GM21526 (cell line): ENCODE data around the gene CNTN4.
A peak's percentile ranks its signal among the peaks of the same experiment; 100 is the strongest.

Source experiments
- ATAC-seq: cut with Tn5 transposase; IDR thresholded peaks from one replicate; pipeline ENCODE4 v1.9.1; 2021; ENCODE audit warnings: moderate library complexity; ENCODE audit not compliant: unreplicated experiment, low FRiP score

Gene CNTN4

DNA sequence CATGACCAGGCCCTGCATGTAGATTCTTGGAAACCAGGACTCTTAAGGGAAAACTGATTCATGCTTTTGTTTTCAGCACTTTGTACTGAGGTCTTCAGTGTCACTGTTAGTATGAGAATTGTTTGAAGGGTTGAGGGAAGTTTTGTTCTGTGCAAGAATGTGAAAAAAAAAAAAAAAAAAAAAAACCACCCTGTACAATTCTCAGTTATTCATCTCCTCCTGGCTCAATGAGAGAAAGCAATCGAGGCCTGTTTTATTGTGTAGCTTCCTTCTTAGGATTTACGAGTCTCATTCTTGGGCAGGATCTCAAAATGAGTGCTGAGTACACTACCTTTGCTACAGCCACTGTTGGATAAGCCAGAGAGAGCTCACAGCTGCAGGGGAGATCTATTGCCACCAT lies 469.5 kb downstream of the CNTN4 start:
- no peak for ATAC-seq

DNA sequence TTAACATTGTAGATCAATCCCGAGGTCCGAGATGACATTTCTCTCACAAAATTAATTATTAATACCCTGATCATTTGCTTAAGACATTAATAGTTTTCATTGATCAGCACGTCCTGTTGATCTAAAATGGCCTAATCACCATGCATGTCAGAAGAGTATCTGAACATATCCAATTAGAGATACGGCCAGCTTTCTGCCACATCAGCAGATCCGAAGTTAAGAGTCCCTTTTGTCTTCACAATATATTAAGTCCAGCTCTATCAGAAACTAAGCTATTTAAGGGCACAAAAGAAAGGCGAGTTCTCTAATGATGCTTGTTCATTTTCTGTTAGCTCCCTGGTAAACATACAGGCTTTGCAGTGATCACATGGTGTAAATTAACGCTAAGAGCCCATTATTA lies 470.3 kb downstream of the CNTN4 start:
- no peak for ATAC-seq

DNA sequence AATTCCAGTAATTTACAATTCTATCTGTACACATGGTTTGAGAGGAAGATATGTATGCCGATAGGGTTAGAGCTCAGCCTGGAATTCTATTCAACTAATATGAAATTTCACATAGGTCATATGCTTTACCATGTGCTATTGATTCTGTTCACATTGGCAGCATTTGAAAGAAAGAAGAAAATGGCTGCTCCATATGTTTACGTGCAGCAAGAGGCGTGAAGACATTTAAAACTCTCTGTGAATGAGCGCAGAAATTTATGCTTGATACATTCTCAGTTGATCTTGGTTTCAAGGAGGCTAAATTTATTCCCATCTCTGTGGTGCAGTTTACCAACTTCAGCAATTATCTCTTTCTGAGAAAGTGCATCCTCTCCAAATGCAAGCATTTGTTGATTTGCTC lies 478.9 kb downstream of the CNTN4 start:
- no peak for ATAC-seq

DNA sequence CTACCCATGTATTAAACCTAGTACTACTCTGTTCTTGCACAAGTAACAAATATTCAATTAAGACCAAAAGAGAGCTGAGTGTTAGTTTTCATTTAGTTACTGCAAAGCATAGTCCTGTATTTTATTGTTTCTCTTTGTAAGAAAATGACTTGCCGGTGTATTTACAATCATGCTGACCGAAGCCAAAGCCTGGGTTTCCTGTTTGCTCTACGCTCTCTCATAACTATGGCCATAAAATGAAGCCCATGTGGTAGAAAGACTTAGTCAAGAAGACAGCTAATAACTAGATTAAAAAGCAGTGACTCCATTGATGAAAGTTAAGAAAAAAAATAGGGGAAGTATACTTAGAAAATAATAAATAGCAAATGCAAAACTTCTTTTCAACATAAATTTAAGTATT lies 479.9 kb downstream of the CNTN4 start:
- ATAC-seq, result no peak

DNA sequence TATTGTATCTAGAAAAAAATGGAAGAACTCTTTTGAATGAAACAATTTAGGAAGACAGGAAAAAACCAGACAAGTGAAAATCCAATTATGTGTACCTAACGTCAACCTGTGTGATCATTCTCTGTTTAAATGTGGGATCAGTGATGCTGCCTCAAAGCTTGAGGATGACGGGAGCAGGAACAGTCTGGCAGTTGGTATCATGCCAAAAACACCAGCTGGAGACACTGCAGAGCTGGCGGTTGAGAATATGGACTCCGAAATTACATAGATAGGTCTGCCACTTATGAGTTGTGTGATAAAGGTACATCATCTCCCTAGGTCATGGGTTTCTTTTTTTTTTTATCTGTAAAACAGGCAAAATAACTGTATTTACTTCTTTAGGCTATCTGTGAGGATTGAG lies 480.5 kb downstream of the CNTN4 start:
- ATAC-seq, result no peak

DNA sequence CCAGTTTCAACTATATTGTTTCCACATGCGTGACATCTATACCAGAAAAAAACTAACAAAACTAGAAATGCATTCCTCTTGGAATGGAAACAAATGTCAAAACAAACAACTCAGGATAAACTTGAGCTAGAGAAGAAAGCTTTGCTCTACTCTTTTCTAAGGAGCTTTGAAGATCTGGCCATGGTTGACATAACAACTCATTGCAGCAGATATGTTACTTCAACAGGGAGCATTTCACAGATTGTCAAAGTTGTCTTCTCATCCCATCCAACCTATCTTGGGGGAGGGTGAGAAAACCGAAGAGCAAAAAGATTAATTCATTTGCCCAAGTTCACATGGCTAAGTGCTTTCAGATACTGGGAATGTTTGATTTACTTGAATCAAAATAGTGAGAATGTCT lies 484.4 kb downstream of the CNTN4 start:
- ATAC-seq, result no peak

DNA sequence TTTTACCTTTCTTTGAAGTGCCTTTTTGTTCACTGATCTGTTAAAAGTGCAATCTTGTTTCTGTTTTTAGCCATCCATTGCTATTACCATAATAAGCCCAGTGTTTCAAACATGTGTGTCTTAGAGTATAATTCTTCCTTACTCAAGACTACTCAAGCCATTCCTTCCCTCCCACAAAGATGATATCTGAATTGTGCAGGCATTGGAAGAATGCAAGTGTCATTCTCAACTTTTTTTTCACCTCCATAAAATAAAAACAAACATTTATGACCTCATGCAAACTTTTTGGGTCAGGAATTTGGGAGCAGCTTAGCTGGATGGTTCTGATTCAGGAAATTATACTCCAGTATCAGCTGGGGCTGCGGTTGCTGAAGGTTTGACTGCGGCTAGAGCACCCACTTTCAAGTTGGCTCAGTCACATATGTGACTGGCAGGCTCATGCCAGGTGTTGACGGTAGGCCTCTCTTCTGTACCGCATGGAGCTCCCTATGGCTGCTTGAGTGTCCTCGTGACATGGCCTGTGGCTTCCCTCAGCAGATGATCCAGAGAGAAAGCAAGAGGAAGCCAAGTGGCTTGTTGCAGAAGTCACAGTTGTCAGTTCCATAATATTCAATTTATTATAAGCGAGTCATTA lies 490.8 kb downstream of the CNTN4 start:
- ATAC-seq, result no peak

DNA sequence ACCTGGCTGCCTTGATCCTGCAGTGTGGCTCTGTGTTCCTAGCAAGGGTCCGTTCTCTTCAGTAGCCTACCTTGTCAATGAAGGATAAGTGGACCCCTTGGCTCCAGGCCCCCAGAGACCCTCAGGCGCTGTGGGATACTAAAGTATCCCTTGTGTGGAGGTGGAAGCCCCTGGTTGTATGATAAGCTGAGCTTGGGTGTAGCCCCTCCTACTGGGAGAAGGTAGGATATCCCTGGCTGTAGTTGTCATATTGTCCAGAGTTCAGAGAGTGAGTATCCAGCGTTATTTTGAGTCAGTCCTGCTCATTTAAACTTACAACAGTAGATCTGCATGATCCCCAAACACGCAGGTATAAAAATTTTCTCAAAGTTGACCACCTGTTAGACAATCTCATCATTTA lies 496.8 kb downstream of the CNTN4 start:
- no peak for ATAC-seq

DNA sequence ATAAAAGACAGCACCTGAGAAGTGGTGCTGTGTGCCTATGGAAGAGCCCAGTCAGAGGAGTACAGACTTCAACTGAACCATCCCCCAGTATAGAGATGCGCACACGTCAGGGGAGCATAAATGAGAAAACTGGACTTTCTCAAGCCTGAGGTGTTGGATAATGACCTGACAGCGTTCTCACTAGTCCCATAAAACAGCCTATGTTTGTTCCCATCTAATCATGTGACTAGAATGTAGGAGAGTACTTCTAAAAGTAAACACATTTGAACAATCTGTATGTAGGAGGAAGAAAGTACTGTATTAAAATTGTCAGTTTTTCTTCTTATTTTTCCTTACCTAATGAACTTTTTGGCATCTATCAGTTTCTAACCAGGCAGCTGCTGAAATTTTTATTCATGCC lies 498.9 kb downstream of the CNTN4 start:
- ATAC-seq, result no peak

DNA sequence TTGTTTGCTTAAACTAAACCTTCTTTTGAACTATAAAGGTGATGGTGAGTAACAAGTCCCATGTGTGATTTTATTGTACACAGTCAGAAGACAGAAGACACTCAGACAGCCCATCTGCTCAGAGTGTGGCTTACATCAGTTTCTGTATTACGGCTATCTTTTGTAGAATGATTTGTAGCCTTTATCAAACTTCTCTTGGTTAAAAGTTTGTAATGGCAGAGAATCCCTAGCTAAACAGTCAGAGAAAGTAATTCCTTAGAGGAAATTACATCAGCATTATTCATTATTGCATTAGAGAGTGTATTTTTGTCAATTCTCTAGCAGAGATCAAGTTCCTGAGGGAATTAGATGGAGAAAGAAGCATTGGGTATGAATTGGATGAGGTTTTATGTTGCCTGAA lies 500.8 kb downstream of the CNTN4 start:
- ATAC-seq, result no peak

DNA sequence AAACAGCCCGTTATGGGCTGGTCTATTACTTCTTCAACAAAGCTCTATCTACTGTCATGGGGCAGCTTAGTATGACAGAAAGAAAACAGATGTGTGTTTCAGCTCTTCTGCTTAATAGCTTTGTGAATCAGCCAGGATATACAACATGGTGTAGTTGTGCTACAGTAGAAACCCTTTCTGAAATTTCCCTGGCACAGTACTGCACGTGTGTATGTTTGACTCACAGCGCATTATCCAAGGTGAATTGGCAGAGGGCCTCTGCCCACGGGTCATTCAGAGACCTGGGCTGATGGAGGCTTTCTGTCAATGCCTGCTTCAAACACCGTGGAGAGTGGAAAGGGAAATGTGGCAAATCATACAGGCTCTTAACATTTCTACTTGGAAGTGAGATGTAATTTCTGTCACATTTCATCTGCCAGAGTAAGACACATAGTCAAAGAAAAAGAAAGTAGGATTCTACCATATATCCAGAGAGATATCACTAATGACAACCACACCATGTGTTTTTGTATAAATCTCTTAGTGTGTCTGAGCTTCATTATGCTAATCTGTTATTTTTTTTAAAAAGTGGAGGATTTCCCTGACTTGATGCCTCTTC lies 505.1 kb downstream of the CNTN4 start:
- ATAC-seq, result no peak

DNA sequence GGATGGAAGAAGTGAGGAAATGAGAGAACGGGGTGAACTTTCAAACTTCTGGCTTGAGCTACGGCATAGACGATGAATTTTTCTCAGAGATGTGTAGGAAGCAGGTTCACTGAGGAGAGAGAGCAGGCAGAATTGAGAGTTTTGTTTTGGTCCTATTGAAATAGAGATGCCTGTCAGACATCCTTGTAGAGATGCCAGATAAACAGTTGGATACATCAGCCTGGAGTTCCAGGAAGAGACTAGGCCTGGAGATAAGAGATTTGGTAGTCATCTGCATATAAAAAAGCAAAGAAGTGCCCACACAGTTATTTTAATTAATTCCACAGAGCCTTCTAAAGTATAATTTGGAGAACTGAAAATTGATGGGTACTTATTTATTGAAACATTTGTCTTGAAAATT lies 515.9 kb downstream of the CNTN4 start:
- no peak for ATAC-seq

DNA sequence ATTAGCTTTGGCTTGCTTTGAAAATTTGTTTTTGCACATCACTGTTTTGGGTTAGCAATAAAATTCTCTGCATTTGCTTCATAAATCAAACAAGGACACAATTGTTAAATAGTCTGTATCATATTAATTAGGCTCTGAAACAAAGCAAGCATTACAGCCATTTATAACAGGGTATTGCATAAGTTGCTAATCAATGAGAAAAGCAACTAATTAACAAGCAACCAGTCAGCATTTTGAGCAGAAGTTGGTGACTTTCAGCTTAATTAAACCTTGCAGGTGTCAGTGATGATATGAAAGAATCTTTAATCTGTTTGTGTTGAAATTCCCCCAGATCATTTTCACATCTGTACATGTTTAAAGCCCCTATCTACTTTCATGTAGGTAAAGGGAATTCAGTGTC lies 516.4 kb downstream of the CNTN4 start:
- no peak for ATAC-seq

DNA sequence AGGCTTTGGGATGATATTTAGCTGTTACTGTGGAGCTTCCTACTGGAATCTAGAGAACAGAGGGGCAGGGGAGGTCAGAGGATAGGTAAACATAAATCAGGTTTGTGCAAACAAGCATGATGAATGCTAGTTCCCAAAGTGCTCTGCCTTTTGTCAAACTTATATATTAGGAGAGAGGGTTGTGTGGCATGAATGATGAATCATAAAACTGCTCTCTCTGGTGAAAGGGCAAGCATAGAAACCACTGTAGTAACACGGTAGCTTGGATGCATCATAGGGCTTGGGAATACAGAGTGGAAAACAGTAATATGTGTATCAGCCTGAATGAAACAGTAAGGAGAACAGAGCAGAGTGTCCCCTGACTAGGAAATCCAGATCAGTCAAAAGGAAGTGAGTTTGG lies 524.8 kb downstream of the CNTN4 start:
- ATAC-seq, result no peak

DNA sequence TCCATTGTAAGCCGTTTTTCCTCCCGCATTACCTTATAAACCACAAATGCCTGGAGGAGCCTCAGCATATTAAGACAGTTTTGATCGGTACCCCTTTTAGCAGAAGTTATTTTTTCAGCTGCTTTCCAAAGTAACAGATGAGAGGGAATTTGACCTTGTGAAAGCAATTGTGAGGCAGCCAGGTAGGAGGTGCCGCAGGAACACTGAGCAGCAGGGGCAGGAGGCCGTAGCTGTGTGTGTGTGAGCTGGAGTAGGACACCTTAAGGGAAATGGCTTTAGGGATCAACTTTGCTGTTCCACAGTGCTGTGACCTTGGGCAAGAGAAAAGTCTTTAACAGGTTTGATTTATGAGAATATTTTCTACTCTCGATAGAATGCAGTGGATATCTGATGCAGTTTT lies 529.5 kb downstream of the CNTN4 start:
- no peak for ATAC-seq

DNA sequence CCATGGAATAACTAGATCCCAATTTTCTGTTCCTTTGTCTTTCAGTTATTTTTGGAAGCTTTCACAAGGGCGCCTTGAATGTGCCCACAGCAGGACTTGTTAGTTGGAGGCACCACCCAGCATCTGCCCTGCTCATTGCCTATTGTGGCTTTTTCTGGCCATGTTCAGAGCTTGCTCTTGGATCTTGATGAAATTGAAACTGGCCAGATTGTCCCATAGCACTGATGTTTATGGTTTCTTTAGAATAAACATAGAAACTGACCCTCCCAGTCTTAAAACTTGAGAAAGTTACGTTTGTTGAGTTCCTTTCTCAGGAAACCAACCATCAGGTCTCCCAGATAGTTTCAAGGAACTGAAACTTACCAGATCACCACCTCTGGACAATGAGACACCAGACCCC lies 536.8 kb downstream of the CNTN4 start:
- ATAC-seq, result no peak

DNA sequence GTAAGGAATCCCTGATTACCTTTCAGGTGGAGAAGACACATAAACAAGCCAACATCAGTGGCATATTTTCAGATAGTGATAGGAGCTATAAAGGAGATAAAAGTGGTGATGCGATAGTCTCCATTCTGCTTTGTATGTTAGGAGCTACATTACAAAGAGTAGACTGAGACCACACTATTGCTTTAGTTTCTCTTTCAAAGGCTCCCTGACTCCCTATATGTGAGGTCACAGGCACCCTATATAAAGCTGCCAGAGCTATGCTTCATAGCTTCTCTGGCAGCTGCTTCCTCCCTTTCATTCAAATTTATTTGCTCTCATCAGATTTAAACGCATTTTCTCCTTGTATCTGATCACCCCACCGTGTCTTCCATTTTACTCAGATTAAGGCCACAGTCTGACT lies 544.9 kb downstream of the CNTN4 start:
- ATAC-seq, result no peak

DNA sequence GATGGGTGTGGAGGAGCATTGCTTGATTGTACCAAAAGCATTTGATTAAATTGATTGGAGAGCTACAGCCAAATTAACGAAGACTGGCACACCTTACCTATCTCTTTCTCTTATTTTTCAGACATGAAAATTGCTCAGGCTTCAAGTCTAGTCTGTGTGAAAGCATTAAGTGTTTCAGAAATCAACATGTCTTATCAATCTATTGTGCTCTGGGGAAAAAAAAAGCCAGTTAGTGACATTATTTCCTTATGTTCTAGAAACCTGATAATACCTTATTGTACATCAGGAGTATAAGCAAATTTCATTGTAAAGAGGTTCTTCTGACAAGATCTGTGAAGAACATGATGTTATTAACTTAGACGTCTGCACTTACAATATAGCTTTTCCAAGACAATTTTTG lies 546.3 kb downstream of the CNTN4 start:
- ATAC-seq, result no peak

DNA sequence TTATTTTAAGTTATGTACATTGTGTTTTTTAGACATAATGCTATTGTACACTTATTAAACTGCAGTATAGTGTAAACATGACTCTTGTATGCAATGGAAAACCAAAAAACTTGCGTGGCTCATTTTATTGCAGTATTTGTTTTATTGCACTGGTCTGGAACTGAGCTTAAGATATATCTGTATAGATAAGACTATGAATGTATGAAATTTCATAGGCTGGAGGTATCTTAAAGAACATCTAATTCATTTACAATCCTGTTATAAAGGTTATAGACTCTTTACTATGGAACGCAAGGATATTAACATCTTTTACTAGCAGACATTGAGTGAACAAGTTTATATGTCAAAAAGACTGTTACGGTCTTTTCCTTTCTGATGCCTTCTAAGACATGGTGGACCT lies 552.1 kb downstream of the CNTN4 start:
- no peak for ATAC-seq

DNA sequence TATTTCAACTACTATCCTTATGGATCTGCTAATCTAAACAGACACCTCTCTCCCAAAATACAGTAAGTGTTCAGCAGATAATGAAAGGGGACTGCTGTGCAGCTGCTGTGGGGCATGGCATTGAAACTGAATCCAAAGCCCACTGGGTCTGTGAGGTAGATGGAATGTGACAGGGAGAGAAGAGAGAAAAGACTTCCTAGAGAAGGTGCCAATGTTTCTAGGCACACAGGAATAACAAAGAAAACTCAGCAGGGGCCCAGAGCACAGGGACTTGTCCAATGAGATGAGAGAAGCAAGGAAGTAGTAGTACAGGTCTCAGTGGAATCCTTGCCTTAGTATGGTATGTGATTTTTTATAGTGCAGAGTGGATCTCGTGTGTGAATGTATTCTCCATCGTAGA lies 553.7 kb downstream of the CNTN4 start:
- ATAC-seq, result no peak

DNA sequence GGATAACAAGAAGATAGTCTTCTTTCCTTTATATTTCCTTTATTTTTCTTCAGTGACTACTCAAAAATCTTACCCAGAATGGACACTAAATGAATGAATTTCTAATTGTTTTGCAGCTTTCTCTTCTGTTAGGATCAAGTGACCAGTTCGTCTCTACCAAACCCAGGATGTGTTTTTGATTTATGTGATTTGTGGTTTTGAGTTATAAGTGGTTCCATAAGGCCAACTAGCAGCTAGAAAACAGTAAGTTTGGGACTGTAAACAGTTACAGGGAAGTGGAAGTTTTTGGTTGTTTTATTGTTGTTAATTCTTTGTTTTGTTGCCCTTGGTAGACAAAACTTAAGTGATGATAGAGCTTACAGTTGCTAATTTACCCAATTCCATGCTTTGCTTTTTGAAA lies 555.0 kb downstream of the CNTN4 start:
- ATAC-seq, result no peak

DNA sequence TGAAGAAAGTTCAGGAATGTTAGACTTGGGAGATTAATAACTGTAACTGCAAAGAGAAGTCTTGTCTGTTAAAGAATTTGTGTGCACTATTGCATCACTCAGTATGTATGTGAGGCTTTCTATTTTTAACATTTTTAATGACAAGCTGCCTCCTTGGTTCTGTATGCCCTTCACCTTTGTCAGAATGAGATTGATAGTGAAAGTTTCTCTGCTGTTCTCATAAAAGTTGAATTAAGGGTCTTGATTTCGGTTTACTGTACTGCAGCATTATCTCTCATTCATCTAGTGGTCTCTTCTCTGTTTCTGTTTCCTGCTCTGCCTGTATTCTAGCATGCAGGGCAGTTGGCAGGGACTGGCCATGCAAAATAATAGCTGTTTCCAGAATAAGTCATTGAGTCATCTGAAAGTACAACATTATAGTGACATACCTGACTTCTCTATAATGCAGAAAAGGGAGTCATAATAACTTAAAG lies 556.6 kb downstream of the CNTN4 start:
- ATAC-seq, result peak; percentile 66
